Parathyroid adenoma (tissue), 2 donors: ENCODE data around the gene STX18.

Source experiments
- H2AFZ ChIP-seq: fragments of 300-600 bp; sonication (generic); one replicate; pipeline ENCODE4 v1.7.0; 2017; ENCODE audit warnings: antibody characterized with exemption, mild to moderate bottlenecking
- H3K27ac ChIP-seq: fragments of 300-600 bp; sonication (generic); one replicate; pipeline ENCODE4 v1.7.0; 2017
- H3K27me3 ChIP-seq: fragments of 300-600 bp; sonication (generic); one replicate; pipeline ENCODE4 v1.7.0; 2017; ENCODE audit warnings: low read length; ENCODE audit not compliant: control insufficient read depth, insufficient read depth
- H3K36me3 ChIP-seq: fragments of 300-600 bp; sonication (generic); one replicate; pipeline ENCODE4 v1.7.0; 2017; ENCODE audit warnings: low read length; ENCODE audit not compliant: control insufficient read depth, insufficient read depth
- H3K4me1 ChIP-seq: fragments of 300-600 bp; sonication (generic); one replicate; pipeline ENCODE4 v1.7.0; 2017; ENCODE audit warnings: control low read depth
- H3K4me2 ChIP-seq: fragments of 300-600 bp; sonication (generic); one replicate; pipeline ENCODE4 v1.7.0; 2017; ENCODE audit warnings: low read length
- H3K4me3 ChIP-seq: fragments of 300-600 bp; sonication (generic); one replicate; pipeline ENCODE4 v1.7.0; 2017; ENCODE audit warnings: low read depth, low read length
- H3K79me2 ChIP-seq: fragments of 300-600 bp; sonication (generic); one replicate; pipeline ENCODE4 v1.7.0; 2017; ENCODE audit warnings: control low read depth
- H3K9ac ChIP-seq: fragments of 300-600 bp; sonication (generic); one replicate; pipeline ENCODE4 v1.7.0; 2017; ENCODE audit warnings: mild to moderate bottlenecking
- H3K9me3 ChIP-seq: fragments of 300-600 bp; sonication (generic); one replicate; pipeline ENCODE4 v1.7.0; 2017; ENCODE audit warnings: low read length; ENCODE audit not compliant: control insufficient read depth
- CTCF ChIP-seq: fragments of 300-600 bp; sonication (generic); IDR thresholded peaks from one replicate; pipeline ENCODE4 v1.7.0; 2017; ENCODE audit warnings: antibody characterized with exemption, mild to moderate bottlenecking
- donor health status: primary hyperparathyroidism.

STX18 gene

GRCh38 chr4:4457803-4458553 is 83.9 kb downstream of the STX18 start:
- Histone ChIP-seq H3K36me3 (no peaks in the 10 kb centered on the region), H2AFZ (no peak overlapping the region), H3K27ac (no peak overlapping the region), H3K4me1 (peaks cover 4% of the 10 kb centered on the region), H3K9me3 (no peaks in the 10 kb centered on the region), H3K27me3 (no peaks in the 10 kb centered on the region), H3K79me2 (no peaks in the 10 kb centered on the region), H3K4me2 (no peak overlapping the region), H3K9ac (no peak overlapping the region), H3K4me3 (no peak overlapping the region)
- TF ChIP-seq CTCF, result no peak

GRCh38 chr4:4456816-4457578 is 84.9 kb downstream of the STX18 start:
- Histone ChIP-seq H3K79me2 (no peaks in the 10 kb centered on the region), H3K4me2 (no peak overlapping the region), H3K27me3 (no peaks in the 10 kb centered on the region), H3K4me3 (no peak overlapping the region), H2AFZ (no peak overlapping the region), H3K27ac (no peak overlapping the region), H3K9me3 (no peaks in the 10 kb centered on the region), H3K9ac (no peak overlapping the region), H3K36me3 (no peaks in the 10 kb centered on the region), H3K4me1 (peaks cover 4% of the 10 kb centered on the region)
- no peak for TF ChIP-seq CTCF

GRCh38 chr4:4456351-4456750 is 85.5 kb downstream of the STX18 start:
- no peaks in the 10 kb centered on the region for H3K79me2 ChIP-seq
- H3K9ac ChIP-seq, result no peak overlapping the region
- no peak overlapping the region for H2AFZ ChIP-seq
- no peaks in the 10 kb centered on the region for H3K27me3 ChIP-seq
- H3K36me3 ChIP-seq, result no peaks in the 10 kb centered on the region
- H3K4me3 ChIP-seq, result no peak overlapping the region
- H3K4me2 ChIP-seq, result no peak overlapping the region
- no peak for TF ChIP-seq CTCF
- no peaks in the 10 kb centered on the region for H3K9me3 ChIP-seq
- no peak overlapping the region for H3K27ac ChIP-seq
- no peaks in the 10 kb centered on the region for H3K4me1 ChIP-seq

- H3K79me2 ChIP-seq, result no peaks in the 10 kb centered on the region
- no peaks in the 10 kb centered on the region for H3K9me3 ChIP-seq
- no peak overlapping the region for H3K4me3 ChIP-seq
- no peak for TF ChIP-seq CTCF
- H3K9ac ChIP-seq, result no peak overlapping the region
- H3K27me3 ChIP-seq, result no peaks in the 10 kb centered on the region
- H3K36me3 ChIP-seq, result no peaks in the 10 kb centered on the region
- no peaks in the 10 kb centered on the region for H3K4me1 ChIP-seq
- H3K4me2 ChIP-seq, result no peak overlapping the region
- H3K27ac ChIP-seq, result no peak overlapping the region
- no peak overlapping the region for H2AFZ ChIP-seq
These were observed 86.5 kb downstream of the STX18 start for GRCh38 chr4:4455210-4455865.
